Cardiac fibroblast (primary cell): ENCODE data around the gene PBXIP1.

Experiments used
- DNase-seq, 2 donors: peaks; one replicate each; pipeline versions ENCODE4 v3.0.0 to v3.0.0-alpha.2; 2010; ENCODE audit warnings: low read depth in 2 of 2
- H3K4me3 ChIP-seq, 2 donors: replicated peaks in 1 of 2; 1 replicate in 1 of 2; 2 replicates in 1 of 2; pipeline ENCODE4 v1.5.1; 2011; ENCODE audit warnings: low read depth in 2 of 2, low read length in 2 of 2, mild to moderate bottlenecking in 2 of 2, moderate library complexity in 1 of 2
- TF ChIP-seq, protein P1 (sequence below): IDR thresholded peaks from one replicate; pipeline ENCODE4 v1.5.1; 2011; ENCODE audit warnings: low read depth, mild to moderate bottlenecking, low read length, inconsistent platforms

PBXIP1 gene

DNA sequence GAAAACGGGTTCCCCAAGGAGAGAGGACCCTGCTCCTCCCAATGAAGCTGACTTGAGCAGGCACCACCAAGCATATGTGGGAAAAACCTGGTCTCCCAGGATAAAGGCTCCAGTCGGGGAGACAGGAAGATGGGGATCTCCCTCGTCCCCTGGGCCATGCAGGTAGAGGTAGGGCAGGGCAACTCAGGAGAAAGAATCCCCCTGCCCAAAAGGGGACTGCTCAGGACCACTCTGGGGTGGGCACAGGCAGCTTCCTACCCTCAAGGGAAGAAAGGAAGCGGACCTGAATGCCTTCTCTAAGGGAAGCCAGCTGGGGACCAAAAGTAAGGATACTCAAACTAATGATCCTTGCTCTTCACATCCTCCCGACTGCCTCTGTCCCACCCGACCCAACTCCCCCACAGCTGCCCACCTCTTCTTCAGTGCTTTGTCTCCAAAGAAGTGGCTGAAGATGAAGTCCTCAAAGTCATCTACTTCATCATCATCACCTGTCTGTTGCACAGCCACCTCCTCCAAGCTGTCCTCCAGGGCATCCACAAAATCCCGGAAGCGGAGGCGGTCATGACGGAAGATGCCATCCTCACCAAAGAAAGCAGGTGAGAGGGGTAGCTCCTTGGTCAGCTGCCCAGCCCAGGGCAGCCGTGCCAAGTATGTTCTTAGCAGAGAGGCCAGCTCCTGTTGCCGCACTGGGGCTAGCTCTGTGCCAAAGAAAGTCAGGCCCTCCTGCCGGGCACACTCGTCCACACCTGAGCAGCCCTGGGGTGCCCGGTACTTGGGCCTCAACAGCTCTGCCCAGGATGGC lies 10.5 kb downstream of the PBXIP1 start:
- DNase-seq: no peak
- TF ChIP-seq, protein P1, sequence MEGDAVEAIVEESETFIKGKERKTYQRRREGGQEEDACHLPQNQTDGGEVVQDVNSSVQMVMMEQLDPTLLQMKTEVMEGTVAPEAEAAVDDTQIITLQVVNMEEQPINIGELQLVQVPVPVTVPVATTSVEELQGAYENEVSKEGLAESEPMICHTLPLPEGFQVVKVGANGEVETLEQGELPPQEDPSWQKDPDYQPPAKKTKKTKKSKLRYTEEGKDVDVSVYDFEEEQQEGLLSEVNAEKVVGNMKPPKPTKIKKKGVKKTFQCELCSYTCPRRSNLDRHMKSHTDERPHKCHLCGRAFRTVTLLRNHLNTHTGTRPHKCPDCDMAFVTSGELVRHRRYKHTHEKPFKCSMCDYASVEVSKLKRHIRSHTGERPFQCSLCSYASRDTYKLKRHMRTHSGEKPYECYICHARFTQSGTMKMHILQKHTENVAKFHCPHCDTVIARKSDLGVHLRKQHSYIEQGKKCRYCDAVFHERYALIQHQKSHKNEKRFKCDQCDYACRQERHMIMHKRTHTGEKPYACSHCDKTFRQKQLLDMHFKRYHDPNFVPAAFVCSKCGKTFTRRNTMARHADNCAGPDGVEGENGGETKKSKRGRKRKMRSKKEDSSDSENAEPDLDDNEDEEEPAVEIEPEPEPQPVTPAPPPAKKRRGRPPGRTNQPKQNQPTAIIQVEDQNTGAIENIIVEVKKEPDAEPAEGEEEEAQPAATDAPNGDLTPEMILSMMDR: no peak
- no peak overlapping the region for H3K4me3 ChIP-seq

DNA sequence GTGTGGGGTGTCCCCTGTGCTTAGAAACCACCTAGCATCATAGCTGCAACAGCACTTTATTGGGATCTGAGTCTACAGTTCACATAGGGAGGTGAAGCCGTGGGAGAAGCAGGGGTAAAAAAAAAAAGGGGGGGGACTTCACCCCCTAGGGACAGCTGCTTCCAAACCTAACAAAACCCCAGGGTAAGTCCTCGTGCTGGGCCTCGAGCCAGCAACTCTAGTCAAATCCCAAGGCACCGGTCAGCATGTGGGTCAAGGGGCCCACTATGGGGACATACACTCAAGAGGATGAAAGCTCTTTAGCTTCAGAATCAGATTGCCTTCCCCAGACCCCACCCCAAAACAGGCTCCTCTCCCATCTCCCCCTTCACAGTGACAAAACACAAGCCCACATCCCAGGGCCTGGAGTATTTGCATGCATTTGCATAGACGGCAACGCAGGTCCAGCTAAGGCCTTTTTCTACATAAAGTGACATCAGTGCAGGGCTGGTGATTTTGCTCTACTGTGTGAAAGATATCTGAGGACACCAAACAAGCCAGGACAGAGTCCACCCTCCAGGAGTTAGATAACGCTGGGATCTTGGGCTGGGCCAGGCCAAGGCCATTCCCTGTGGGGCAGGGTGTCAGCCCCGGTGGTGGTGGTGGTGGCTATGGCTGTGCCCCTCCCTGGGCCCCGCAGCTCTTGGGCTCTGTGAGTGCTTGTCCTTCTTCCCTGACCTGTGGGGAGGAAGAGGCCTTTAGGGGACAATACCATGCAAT lies 11.3 kb downstream of the PBXIP1 start:
- H3K4me3 ChIP-seq: no peak overlapping the region
- TF ChIP-seq, protein P1: no peak
- DNase-seq: peak in 1 of 2 donors; percentile 26

DNA sequence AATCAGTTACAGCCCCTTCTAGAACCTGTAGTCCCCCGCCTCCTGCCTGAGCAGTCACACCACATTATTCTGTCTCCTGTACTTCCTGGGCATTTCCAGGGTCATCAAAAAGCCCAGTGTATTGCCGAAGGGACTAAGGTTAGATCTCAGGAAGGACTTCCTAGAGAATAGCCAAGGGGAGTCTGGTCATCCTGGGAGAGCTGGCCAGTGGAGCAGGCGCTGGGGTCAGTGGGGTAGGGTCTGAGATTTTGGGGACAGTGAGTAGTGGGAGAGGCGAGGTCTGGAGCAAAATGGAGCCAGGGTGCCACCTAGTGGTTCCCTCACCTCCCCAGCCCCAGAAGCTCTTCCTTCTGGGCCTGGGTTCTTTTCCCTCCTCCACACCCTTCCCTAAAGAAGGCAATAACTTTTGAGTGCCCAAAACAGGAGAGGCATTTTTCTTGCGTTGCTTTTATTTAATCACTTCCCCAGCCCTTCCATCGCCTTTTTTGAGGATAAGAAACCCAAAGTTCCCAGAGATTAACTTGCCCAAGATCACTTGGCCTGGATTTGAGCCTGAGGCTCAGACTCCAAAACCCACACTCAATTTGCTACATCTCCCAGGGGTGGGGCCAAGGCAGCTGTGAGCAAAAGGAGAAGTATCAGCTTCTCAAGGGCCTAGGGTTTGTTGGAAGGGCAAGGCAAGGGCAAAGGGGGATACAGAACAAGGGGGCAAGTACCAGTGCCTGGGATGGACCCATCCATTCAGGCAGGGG lies 12.1 kb downstream of the PBXIP1 start:
- DNase-seq: peak in 1 of 2 donors; percentile 42
- H3K4me3 ChIP-seq: no peak overlapping the region
- TF ChIP-seq, protein P1: peak; percentile 79

DNA sequence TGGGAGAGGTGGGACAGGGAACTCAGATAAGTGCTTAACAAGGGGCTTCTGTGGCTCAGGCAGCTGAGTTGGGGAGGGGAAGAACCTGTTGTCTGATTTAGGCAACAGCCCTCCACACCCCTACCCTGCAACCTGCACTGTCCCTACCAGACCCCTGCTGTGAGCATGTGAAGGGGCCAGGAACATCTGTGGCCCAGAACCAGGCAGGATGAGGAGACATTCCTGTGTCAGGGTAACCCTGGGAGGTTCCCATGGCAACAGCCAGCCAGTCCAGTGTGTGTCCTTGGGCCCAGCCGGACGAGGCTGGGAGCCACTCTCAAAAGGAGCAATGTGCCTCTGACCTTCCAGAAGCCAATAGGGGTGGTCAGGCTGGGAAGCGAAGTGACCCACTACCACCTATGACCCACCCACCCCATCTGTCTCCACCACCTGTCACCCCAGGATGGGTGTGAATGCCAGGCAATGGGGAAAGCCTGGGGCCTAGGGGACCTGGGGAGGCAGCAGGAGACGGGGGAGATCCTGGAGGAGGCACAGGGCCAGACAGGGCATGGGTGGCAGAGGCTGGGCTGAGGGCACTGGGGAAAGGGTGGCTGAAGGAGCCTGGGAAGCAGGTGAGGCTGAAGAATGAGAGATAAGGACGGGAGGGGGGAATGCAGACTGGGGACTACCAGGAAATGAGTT lies 14.4 kb downstream of the PBXIP1 start:
- DNase-seq: no peak
- TF ChIP-seq, protein P1: no peak
- H3K4me3 ChIP-seq: no peak overlapping the region

DNA sequence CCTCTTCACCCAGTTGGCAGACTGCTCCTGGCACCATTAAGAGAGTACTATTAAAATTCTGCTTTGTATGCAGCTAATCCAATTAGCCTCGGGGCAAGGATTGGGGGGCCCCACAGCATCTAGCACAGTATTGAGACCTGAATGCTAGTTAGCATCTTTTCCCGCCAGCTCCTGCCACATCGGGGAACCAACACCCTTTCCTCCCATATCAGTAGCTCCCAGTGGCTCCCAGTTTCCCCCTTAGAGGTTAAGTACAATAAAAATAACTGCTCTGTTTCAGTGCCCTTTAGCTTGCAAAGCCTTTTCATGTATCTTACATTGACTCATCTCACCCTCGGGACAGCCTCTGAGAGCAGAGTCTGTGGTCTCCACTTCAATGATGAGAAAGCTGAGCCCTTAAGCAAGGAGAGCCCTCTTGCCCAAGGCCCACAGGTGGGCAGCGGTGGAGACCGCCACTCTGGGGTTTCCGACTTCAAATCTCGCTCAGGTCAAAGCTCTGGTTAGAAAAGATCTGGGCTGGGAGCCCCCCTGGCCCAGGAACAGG lies 15.2 kb downstream of the PBXIP1 start:
- DNase-seq: no peak
- H3K4me3 ChIP-seq: no peak overlapping the region
- TF ChIP-seq, protein P1: no peak

DNA sequence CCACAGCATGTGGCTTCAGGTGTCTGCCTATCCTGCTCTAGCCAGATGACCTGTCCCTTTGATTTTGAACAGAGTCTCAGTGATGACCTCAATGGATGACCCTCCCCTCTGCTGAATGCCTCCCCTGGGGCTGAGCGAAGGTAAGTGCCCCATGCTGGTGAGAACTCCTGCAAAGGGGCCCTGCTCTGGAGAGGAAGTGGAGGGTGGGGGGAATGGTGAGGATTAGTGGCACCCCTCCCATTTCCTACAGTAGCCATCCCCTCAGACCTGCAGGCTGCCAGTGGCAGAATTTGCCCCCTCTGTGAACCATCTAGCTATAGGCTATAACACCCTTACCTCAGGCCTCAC lies 15.7 kb downstream of the PBXIP1 start:
- H3K4me3 ChIP-seq: no peak overlapping the region
- TF ChIP-seq, protein P1: no peak
- DNase-seq: no peak
